ENCODE data around the gene EGF. TPM values are rescaled to one million over a fixed set of nuclear protein-coding genes. Genes with fewer than 3 reads are reported as not detected.

The EGF gene
- total RNA-seq (under 1 TPM; 0.79 to 0.87 TPM), polyA plus RNA-seq (ENCODE audit: insufficient read depth, low read depth, low replicate concordance) (1.3 TPM)
- long read RNA-seq, donor 1, result 0 reads
- long read RNA-seq, donor 2, result 0 reads

DNA sequence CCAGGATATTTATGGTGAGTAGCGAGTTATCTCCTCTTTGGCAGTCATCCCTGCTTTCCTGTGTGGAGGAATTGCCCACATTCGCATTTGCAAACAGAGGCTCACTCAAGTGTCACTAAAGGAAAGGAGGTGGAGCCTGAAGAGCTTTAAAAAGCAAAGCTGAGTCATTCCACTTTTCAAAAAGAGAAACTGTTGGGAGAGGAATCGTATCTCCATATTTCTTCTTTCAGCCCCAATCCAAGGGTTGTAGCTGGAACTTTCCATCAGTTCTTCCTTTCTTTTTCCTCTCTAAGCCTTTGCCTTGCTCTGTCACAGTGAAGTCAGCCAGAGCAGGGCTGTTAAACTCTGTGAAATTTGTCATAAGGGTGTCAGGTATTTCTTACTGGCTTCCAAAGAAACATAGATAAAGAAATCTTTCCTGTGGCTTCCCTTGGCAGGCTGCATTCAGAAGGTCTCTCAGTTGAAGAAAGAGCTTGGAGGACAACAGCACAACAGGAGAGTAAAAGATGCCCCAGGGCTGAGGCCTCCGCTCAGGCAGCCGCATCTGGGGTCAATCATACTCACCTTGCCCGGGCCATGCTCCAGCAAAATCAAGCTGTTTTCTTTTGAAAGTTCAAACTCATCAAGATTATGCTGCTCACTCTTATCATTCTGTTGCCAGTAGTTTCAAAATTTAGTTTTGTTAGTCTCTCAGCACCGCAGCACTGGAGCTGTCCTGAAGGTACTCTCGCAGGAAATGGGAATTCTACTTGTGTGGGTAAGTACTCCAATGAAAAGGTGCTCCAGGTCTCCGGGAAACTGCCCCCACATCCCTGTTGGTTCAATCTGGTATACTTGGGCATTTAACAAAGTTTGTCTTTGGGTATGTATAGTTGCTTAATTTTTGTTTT is at the start of gene EGF:
TSS of gene EGF (plus strand) at position 178 of the 890 bp plus-strand sequence. CDS start at position 631, 453 bp downstream.
- Histone ChIP-seq H3K4me1 (no peaks in the 10 kb centered on the region), H3K36me3 (ENCODE audit: low read depth, missing control alignments) (no peaks in the 10 kb centered on the region), H3K9me3 (no peaks in the 10 kb centered on the region), H3K27me3 (no peaks in the 10 kb centered on the region), H3K4me3 (no peak within 1 kb of the TSS), H3K27ac (no peak within 1 kb of the TSS)
- DNase-seq, result no peak
- 64 to 73% methylated on average over 9 of the region's 9 CpGs for WGBS, 2 donors
- TF ChIP-seq, protein P1, sequence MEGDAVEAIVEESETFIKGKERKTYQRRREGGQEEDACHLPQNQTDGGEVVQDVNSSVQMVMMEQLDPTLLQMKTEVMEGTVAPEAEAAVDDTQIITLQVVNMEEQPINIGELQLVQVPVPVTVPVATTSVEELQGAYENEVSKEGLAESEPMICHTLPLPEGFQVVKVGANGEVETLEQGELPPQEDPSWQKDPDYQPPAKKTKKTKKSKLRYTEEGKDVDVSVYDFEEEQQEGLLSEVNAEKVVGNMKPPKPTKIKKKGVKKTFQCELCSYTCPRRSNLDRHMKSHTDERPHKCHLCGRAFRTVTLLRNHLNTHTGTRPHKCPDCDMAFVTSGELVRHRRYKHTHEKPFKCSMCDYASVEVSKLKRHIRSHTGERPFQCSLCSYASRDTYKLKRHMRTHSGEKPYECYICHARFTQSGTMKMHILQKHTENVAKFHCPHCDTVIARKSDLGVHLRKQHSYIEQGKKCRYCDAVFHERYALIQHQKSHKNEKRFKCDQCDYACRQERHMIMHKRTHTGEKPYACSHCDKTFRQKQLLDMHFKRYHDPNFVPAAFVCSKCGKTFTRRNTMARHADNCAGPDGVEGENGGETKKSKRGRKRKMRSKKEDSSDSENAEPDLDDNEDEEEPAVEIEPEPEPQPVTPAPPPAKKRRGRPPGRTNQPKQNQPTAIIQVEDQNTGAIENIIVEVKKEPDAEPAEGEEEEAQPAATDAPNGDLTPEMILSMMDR (IDR thresholded peaks at IDR 0.05), result no peak
- no peak for TF ChIP-seq POLR2A (IDR thresholded peaks at IDR 0.05)
- intact Hi-C loops (cut with DNase I; ENCODE audit: low total_unique reads), result no loop called here

DNA sequence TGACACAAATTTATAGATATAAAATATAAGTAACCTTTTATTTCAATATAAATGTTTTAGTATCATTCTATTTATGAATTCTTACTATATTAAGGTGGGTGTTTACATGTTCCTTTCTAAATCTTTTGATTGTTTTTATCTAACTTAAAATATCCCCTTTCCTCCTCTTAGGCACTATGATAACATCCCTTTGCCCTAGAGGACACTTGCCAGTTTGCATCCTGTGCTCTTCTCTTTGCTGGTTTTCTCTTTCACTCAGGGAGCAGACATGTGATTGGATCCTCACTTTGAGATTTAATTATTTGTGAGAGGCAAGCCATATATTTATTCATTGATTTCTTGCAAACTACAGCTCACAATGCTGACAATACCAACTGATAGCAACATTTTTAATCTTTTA is 48.5 kb upstream of the EGF start:
- intact Hi-C loops (cut with DNase I; ENCODE audit: low total_unique reads), result no loop called here
- Histone ChIP-seq H3K9me3 (no peaks in the 10 kb centered on the region), H3K4me3 (no peak overlapping the region), H3K27me3 (no peaks in the 10 kb centered on the region), H3K27ac (no peak overlapping the region), H3K4me1 (no peaks in the 10 kb centered on the region), H3K36me3 (ENCODE audit: low read depth, missing control alignments) (no peaks in the 10 kb centered on the region)
- TF ChIP-seq, protein P1 (IDR thresholded peaks at IDR 0.05), result no peak
- TF ChIP-seq POLR2A (IDR thresholded peaks at IDR 0.05), result no peak
- DNase-seq, result no peak

DNA sequence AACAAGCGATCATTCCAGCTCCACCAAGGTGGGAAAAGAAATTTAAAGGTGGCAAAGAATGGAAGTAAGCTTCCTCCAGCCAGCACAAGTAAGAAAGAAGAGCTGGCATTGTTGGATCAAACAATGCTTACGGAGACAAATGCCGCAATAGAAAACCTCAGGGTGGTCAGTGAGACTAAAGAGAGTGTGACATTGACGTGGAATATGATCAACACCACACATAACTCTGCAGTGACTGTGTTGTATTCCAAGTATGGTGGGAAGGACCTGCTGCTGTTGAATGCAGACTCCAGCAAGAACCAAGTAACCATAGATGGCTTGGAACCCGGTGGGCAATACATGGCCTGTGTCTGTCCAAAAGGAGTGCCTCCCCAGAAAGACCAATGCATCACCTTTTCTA is 42.6 kb upstream of the EGF start:
- TF ChIP-seq, protein P1 (IDR thresholded peaks at IDR 0.05), result no peak
- no peak for TF ChIP-seq POLR2A (IDR thresholded peaks at IDR 0.05)
- Histone ChIP-seq H3K4me3 (no peak overlapping the region), H3K27me3 (no peaks in the 10 kb centered on the region), H3K4me1 (no peaks in the 10 kb centered on the region), H3K36me3 (ENCODE audit: low read depth, missing control alignments) (no peaks in the 10 kb centered on the region), H3K27ac (no peak overlapping the region), H3K9me3 (no peaks in the 10 kb centered on the region)
- DNase-seq, result no peak
- 96 to 99% methylated on average over 5 of the region's 5 CpGs for WGBS, 2 donors
- intact Hi-C loops (cut with DNase I; ENCODE audit: low total_unique reads), result no loop called here

DNA sequence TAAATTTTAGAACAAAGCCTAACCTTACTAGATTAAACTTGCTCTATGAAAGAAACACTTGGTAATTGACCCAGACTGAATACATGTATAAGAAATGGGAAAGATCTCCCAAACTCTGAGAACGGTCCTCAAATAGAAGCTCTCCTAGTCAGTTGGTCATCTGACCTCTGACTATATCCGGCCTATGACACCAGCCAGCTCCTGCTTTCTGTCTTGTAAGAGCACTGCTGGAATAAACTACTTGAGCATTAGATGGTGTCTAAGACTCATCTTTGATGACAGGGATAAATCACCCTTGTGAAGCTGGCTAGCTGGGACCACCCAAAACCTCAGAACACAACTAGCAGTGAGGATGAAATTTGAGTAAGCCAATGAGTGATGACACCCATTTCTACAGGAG is 40.6 kb upstream of the EGF start:
- Histone ChIP-seq H3K27me3 (no peaks in the 10 kb centered on the region), H3K4me1 (no peaks in the 10 kb centered on the region), H3K4me3 (no peak overlapping the region), H3K27ac (no peak overlapping the region), H3K36me3 (ENCODE audit: low read depth, missing control alignments) (no peaks in the 10 kb centered on the region), H3K9me3 (no peaks in the 10 kb centered on the region)
- no peak for DNase-seq
- 94 to 95% methylated on average over 2 of the region's 2 CpGs for WGBS, 2 donors
- no peak for TF ChIP-seq POLR2A (IDR thresholded peaks at IDR 0.05)
- TF ChIP-seq, protein P1 (IDR thresholded peaks at IDR 0.05), result no peak
- intact Hi-C loops (cut with DNase I; ENCODE audit: low total_unique reads), result no loop called here

All from testis (tissue), 5 donors.